Prostate gland (tissue), 2 donors: ENCODE results near the gene IFT27.

Experiments
- POLR2A ChIP-seq: fragments of 450-650 bp; IDR thresholded peaks from one replicate; pipeline ENCODE4 v1.6.1; 2016; ENCODE audit warnings: antibody characterized with exemption, mild to moderate bottlenecking
- TF ChIP-seq, protein P1 (sequence below), 4 experiments: fragments of 200-600 bp in 2 of 4; fragments of 450-650 bp in 2 of 4; sonication (generic) in 2 of 4; IDR thresholded peaks; 1 replicate in 3 of 4; 2 replicates in 1 of 4; pipeline ENCODE4 v1.5.1; 2016 to 2019; ENCODE audit warnings: antibody characterized with exemption in 4 of 4, mild to moderate bottlenecking in 2 of 4, moderate library complexity in 2 of 4

DNA sequence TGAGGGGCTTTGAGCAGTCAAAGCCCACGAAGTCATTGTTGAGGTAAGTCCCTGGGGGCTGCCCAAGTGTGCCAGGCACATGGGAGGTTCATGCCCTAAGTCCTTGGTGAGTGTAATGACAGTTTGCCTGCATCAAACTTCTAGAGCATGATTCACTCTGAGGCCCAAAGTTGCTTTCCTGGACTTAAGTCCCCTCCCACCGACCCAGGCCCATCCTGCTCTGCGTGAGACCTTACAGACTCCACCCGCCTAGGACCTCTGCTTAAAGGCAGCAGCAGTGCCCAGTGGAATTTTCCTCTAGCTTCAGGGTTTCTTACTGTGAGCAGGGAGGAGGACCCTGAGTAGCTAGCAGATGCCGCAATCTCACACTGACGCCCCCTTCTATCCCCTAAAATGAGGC lies 46.7 kb upstream of the IFT27 start:
- TF ChIP-seq, protein P1, sequence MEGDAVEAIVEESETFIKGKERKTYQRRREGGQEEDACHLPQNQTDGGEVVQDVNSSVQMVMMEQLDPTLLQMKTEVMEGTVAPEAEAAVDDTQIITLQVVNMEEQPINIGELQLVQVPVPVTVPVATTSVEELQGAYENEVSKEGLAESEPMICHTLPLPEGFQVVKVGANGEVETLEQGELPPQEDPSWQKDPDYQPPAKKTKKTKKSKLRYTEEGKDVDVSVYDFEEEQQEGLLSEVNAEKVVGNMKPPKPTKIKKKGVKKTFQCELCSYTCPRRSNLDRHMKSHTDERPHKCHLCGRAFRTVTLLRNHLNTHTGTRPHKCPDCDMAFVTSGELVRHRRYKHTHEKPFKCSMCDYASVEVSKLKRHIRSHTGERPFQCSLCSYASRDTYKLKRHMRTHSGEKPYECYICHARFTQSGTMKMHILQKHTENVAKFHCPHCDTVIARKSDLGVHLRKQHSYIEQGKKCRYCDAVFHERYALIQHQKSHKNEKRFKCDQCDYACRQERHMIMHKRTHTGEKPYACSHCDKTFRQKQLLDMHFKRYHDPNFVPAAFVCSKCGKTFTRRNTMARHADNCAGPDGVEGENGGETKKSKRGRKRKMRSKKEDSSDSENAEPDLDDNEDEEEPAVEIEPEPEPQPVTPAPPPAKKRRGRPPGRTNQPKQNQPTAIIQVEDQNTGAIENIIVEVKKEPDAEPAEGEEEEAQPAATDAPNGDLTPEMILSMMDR (IDR thresholded peaks at IDR 0.05), result no peak
- TF ChIP-seq POLR2A, result no peak
